ENCODE results near the gene ARHGAP26.

The ARHGAP26 gene

DNA sequence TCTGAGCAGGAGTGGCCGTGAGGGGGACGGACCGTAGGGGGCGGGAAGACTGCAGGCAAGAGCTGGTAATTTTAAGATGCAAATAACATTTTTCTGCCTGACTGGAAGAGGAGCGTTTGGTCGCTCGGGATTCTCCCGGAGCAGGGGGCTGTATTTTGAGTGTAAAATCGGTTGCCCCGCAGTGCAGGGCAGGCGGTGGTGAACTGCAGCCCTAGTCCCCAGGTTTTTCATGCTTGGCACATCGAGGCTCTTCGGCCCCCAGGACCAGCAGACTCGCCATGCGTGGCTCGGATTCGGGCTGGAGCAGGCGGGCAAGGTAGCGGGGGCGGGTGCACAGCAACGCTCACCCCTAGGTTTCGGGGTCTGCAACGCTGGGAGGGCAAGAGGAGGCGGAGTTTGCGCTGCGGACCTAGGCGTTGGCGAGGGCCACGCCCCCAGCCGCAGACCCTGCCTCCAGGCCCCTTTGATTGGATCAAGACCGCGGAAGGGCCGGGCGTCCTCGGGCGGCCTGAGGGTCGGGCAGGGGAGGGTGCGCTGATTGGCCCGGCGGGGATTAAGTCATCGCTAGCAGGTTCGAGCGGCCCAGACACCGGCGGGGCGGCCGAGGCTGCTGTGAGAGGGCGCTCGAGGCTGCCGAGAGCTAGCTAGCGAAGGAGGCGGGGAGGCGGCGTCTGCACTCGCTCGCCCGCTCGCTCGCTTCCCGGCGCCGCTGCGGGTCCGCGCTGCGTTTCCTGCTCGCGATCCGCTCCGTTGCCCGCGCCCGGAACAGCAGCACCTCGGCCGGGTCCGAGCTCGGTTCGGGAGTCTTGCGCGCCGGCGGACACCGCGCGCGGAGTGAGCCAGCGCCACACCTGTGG lies at the start of gene ARHGAP26:
Gene ARHGAP26, plus strand, starts transcription at position 585 of the 857 bp plus-strand sequence. CDS start 385 bp downstream, outside the sequence.
- peak; percentile 76 to 91 (median 86) for DNase-seq

DNA sequence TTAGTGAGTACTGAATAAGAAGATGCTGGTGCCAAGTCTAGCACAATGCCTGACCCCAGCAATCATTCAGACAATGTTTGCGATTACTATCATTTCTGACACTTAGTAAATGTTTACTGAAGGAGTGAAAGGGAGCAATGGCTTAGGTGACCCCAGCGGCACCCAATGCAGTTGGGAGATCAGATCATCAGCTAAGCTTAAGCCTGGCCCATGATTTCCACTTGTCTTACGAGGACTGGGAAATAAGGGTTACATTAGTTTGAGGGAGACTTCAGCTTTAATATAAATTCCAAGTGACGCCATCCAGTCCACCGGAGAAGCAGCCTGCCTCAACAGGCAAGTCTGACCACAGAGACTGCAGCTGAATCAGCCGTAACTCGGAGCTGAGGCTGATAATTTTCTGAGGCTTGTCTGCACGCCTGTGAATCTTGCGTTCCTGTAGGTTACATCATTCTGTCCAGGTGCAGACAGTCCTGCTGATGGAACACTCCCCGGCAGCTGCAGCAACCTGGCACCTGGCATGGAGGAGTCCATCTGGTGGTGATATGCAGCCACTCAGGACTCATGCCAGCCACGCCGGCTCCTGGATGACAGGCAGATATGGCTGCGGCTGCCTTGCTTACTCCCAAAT lies 49.4 kb upstream of the ARHGAP26 start:
- no peak for DNase-seq

- DNase-seq, result no peak
Observed at GRCh38 chr5:142722146-142722545, 48.0 kb upstream of the ARHGAP26 start.

GRCh38 chr5:142722896-142723295 lies 47.3 kb upstream of the ARHGAP26 start:
- no peak for DNase-seq

GRCh38 chr5:142724821-142725220 lies 45.4 kb upstream of the ARHGAP26 start:
- DNase-seq, result no peak

- DNase-seq, result no peak
Observed at GRCh38 chr5:142725231-142726187, 44.7 kb upstream of the ARHGAP26 start.

DNA sequence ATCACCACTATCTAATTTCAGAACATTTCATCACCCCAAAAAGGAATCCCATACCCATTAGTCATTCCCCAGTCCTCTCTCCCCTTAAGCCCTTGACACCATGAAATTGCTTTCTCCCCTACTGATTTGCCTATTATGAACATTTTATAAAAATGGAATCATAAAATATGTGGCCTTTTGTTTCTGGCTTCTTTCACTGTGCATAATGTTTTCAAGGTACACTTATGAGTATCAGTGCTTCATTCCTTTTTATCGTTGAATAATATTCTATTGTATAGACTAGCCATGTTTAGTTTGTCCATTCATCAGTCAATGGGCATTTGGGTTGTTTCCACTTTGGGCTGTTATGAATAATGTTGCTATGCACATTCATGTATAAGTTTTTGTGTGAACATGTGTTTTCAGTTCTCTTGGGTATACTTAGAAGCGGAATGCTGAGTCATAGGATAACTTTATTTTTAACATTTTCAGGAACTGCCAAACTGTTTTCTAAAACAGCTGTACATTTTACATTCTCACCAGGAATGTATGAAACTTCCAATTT lies 43.9 kb upstream of the ARHGAP26 start:
- DNase-seq, result no peak

GRCh38 chr5:142727735-142728047 lies 42.5 kb upstream of the ARHGAP26 start:
- DNase-seq, result no peak

GRCh38 chr5:142735323-142736246 lies 34.6 kb upstream of the ARHGAP26 start:
- DNase-seq, result no peak

DNA sequence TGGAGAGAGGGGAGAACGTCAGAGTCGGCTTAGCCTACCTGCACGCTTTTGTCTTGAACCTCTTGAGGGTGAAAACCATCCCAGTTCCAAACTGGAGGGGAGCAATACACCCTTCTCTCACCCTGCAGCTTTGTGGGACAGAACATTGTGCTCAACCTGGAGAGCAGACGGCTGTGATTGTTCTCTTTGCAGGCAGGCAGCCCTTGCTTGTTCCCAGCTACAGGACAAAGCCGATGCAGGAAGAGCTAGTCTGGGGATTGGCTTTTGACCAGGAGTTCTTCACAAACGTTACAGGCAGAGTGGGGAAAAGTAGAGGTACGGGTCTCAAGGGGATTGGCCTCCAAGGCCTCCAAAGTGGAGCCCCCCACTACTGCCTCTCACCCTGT lies 33.9 kb upstream of the ARHGAP26 start:
- no peak for DNase-seq

DNA sequence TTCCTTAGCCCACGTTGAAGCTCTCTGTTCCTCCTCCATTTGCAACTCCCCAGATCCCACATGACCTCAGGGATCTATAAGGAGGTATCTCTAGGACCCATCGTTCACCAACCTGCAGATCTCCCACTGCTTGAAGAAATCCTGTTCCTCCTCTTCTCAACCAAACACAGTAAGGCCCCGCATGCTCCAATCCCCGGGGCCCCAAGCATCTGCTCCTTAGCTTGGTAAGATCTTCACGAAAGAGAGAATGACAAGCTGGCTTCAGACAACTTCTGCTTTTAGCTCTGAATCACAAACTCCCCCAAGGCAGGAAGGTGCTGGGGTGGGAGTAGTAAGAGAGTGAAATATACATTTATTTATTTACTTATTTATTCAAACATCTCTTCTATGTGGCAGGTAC lies 33.0 kb upstream of the ARHGAP26 start:
- no peak for DNase-seq

GRCh38 chr5:142740474-142741242 lies 29.5 kb upstream of the ARHGAP26 start:
- no peak for DNase-seq

DNA sequence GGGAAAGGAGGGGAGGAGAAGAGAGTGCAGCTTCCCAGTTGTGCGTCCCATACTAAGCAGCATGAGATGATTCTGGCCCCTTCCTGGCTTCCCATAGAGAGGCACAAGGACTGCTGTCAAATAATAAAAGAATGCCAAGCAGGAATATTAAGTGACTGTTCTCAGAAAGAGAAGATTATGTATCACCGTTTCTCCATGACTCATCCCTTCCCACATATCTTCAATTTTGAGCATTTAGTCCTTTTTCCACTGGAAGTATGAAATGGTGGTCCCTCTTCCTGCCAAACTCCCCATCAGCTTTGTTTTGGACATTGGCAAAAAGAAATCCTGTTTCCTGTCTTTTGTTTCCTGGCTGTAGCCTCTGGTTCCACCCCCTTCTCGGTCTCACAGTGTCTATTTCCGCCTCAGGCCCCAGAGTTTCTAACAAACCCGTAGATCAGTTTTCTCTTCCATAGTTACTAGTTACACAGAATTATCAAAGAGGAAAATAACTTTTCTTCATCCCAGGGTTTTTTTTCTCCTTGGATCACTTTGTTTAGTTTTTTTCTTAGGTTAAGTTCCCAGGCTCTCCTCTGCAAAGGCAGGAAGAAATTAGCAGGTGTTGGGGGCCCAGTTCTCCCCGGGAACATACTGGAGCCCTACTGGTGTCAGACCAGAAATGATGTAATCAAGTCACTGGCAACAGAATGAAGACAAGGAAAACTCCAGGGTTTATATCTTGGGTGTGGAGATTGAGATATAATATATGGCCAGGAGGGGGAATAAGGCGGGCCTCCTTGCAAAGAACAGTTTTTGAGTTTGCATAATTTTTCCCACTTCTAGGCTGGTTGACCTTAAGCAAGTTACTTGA lies 26.4 kb upstream of the ARHGAP26 start:
- DNase-seq, result no peak

DNA sequence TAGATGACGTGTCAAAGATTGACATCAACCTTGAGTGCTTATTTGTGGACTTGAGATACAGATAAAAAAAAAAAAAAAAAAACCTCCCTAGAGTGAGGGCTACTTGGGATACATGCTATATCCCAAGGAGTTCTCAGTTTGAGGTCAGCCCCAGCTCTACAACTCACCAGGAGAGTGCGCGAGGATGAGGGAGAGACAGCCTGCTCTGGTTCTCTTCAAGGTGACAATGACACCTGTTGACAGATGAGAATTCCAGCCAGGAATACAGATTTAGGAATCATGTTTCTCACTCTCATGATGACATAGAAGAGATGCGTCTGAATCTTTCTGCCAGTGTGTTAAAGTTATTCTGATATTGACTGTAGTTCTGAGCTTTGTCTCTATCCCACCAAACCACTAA lies 24.9 kb upstream of the ARHGAP26 start:
- DNase-seq, result no peak

DNA sequence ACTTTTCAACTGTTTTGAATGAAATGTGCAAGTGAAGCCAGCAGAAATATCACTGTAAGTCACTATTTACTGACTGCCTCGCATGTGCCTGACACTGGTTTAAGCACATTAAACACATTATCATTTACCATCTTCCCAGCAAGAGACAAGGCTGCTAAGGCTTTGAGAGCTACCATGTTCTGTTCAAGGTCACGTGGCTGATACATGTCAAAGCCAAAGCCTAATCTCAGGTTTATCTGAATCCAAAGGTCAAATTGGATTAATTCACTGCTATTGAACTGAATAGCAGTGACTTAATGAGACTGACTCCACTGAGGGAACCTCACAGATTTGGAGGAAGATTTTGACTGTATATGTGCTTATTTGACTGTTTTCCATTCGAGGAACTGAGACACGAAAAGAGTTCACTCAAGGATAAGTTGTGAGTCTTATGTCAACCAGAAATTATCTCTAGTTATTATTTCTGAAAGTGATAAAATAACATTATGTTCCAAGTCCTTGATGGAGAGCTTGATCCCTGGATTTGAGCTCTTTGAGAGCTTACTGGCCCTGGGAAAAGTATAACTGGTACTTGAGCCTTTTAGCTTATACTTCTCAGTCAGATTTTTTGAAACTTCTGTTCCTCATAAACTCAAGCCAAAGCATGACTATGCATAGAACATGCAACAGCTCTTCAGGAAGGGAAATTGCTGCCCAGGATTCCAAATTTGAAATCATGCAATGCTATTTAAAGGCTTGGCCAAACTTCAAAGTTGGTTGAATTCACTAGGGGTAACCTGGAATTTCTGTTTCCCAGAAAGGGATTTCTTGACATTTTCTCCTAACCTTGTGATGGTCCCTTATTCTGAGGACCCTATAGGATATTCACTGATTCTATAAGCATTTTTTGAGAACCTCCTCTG lies 23.4 kb upstream of the ARHGAP26 start:
- DNase-seq, result no peak

- DNase-seq, result no peak
Observed at GRCh38 chr5:142748132-142748531, 22.0 kb upstream of the ARHGAP26 start.

- peak in 5 of 6 experiments; percentile 29 to 61 (median 46) for DNase-seq
Observed at GRCh38 chr5:142748568-142749249, 21.5 kb upstream of the ARHGAP26 start.

GRCh38 chr5:142749321-142749720 lies 20.9 kb upstream of the ARHGAP26 start:
- DNase-seq, result no peak

Measured in stimulated activated naive CD4-positive, alpha-beta T cell (primary cell).